GM19351 (cell line): ENCODE data around the gene SGO2.
"Not testable (repeated sequence)": the region's sequence is repeated elsewhere in the genome, so short reads cannot be mapped to it uniquely, and the experiment has no call there.

ENCODE experiments used
- ATAC-seq: cut with Tn5 transposase; IDR thresholded peaks from one replicate; pipeline ENCODE4 v1.9.1; 2021; ENCODE audit warnings: mild to moderate bottlenecking, moderate library complexity; ENCODE audit not compliant: unreplicated experiment

SGO2 gene

GRCh38 chr2:200620606-200621390 is 94.8 kb downstream of the SGO2 start:
- ATAC-seq = no peak

DNA sequence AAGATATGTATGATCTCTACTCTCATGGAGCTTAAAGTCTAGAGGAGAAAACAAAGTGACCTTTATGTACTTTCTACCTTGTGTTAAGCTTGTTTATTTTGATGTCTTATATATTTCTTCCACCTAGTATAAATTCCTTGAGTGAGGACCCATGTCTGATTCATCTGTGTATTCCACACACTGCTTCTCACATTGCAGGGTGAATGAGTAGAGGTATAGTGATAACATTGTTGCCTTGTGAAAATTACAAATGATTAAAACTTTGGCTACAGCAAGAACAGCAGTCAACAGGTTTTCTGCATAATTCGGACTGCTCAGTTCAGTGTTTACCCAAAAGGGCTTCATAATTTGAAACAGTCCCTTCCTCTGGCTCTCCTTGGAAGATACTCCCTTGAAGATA is 96.1 kb downstream of the SGO2 start:
- no peak for ATAC-seq

- no peak for ATAC-seq
Observed at GRCh38 chr2:200624026-200624425, 98.0 kb downstream of the SGO2 start.

DNA sequence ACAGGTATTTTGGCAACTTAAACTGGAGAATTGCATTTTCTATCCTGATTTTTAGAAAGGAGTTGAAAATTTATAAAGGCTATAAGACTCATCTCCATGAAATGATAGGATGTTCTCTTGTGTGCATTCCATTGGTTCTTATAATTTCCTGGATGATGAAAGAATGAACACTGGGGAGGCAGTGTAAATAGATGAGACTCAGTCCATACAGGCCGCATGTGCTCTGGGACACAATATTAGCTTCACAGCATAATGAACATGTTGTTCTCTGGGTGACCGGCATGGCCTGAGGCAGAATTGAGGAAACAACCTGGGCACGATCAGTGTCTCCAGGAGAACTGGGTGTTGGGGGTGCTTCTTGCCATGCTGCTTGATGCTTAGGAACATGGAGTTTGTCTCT is 98.7 kb downstream of the SGO2 start:
- ATAC-seq = no peak

DNA sequence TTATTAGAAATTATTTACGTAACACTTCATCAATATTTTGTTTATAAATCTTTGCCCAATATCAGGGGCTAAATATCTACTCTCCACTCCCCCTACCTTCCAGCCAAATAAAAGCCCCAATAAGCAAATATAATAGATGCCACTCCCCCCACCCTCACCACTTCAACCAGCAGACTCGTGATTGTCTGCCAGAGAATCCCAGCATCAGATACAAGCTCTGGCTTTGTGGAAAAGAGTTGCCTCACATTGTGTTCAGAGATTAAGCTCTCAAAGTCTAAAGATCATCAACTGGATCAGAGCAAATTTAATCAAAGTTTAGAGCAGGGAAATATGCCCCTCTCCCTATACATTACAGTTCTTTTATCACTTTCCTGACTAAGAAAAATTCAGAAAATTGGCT is 99.3 kb downstream of the SGO2 start:
- no peak for ATAC-seq

GRCh38 chr2:200625958-200626363 is 100.0 kb downstream of the SGO2 start:
- ATAC-seq = no peak

- ATAC-seq = no peak
Observed at GRCh38 chr2:200627110-200627770, 101.2 kb downstream of the SGO2 start.

DNA sequence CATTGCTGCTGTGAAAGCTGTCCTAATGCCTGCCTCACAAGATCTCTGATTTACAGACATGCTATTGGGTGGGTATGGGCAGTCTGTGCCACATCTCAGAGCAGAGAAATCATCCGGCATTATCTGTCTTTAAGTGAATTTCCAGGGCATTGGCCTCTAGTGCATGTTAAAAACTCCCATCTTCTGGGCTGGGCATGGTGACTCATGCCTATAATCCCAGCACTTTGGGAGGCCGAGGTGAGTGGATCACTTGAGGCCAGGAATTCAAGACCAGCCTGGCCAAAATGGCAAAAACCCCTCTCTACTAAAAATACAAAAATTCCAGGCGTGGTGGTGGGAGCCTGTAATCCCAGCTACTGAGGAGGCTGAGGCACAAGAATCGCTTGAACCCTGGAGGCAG is 102.5 kb downstream of the SGO2 start:
- ATAC-seq = not testable (repeated sequence)

GRCh38 chr2:200631287-200631686 is 105.3 kb downstream of the SGO2 start:
- ATAC-seq = no peak
